ENCODE data around the gene GRAMD2A. TPM values are rescaled to one million over a fixed set of nuclear protein-coding genes. Genes with fewer than 3 reads are reported as not detected.
A peak's percentile ranks its signal among the peaks of the same experiment; 100 is the strongest.
"Not testable (repeated sequence)": the region's sequence is repeated elsewhere in the genome, so short reads cannot be mapped to it uniquely, and the experiment has no call there.

Gene GRAMD2A
- total and polyA plus RNA-seq, 5 donors from 2014 or later, result not detected

DNA sequence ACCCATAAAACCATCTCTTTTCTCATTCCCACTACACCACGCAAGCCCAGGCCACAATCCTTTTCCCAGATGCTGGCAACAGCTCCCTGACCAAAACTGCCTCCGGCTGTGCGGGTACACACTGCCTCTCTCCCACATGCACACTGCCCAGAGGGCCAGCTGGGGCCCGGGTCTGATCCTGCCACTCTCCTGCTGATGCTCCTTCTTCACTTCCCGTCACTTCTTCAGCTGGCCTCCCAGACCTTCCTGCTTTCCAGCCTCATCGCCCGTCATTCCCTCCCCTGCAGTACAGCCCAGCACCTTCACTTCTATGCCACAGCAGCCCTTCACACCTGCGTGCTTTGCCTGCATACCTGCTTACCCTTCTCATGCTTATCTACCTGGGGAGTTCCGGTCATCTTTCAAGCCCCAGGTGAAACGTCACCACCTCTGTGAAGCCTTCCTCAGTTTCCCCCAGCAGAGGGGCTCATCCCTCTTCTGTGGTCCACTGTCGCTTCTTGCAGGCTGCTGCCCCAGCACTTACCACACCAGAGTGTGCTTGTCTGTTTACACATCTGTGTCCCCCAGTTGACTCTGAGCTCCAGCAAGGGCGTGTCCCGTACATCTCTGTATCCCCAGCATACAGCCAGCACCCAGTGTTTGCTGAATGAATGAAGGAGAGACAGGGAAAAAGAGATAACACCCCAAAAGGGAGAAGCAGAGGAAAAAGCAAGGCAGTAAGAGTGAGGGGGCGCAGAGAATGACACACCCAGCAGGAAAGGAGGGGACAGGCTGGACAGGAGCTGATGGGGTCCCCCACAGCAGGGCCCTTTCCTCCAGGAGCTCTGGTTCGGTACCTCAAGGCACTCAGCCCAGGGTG lies 22.2 kb downstream of the GRAMD2A start:
- no peaks in the 10 kb centered on the region for H3K9me3 ChIP-seq (ENCODE audit: control insufficient read depth in 2 of 2, low read length in 2 of 2)
- H3K36me3 ChIP-seq (ENCODE audit: control insufficient read depth, insufficient read depth, low read length), result no peaks in the 10 kb centered on the region

GRCh38 chr15:72174551-72175165 lies 22.9 kb downstream of the GRAMD2A start:
- Mint-ChIP-seq H3K27ac (no peak overlapping the region), H3K36me3 (no peaks in the 10 kb centered on the region), H3K4me3 (no peak overlapping the region), H3K27me3 (peaks cover 13% of the 10 kb centered on the region), H3K4me1 (no peaks in the 10 kb centered on the region), H3K9me3 (peaks cover 0 to 4% (median 0%) of the 10 kb centered on the region in 7 donors)
- no peak for ATAC-seq (ENCODE audit: low read depth in 2 of 2)
- DNase-seq, result no peak
- no peak overlapping the region for H3K4me3 ChIP-seq (ENCODE audit: low read depth, low read length)
- no peaks in the 10 kb centered on the region for H3K9me3 ChIP-seq (ENCODE audit: control insufficient read depth in 2 of 2, low read length in 2 of 2)
- no peak overlapping the region for H3K27ac ChIP-seq (ENCODE audit: insufficient read depth, low read length, poor library complexity, severe bottlenecking)
- no peaks in the 10 kb centered on the region for H3K36me3 ChIP-seq (ENCODE audit: control insufficient read depth, insufficient read depth, low read length)
- no peaks in the 10 kb centered on the region for H3K27me3 ChIP-seq (ENCODE audit: control insufficient read depth, insufficient read depth, low read length)
- H3K4me1 ChIP-seq (ENCODE audit: control insufficient read depth, insufficient read depth, low read length, poor library complexity, severe bottlenecking), result no peaks in the 10 kb centered on the region

More for the DNA sequence above, 22.2 kb downstream of the GRAMD2A start:
- Mint-ChIP-seq H3K4me1 (no peaks in the 10 kb centered on the region), H3K36me3 (no peaks in the 10 kb centered on the region), H3K4me3 (no peak overlapping the region), H3K27ac (peak overlapping the region in 2 of 3 donors; percentile 57 to 74), H3K9me3 (peaks cover 0 to 4% (median 0%) of the 10 kb centered on the region in 7 donors), H3K27me3 (peaks cover 13% of the 10 kb centered on the region)
- Histone ChIP-seq H3K27me3 (ENCODE audit: control insufficient read depth, insufficient read depth, low read length) (no peaks in the 10 kb centered on the region), H3K27ac (ENCODE audit: insufficient read depth, low read length, poor library complexity, severe bottlenecking) (no peak overlapping the region), H3K4me3 (ENCODE audit: low read depth, low read length) (no peak overlapping the region), H3K4me1 (ENCODE audit: control insufficient read depth, insufficient read depth, low read length, poor library complexity, severe bottlenecking) (no peaks in the 10 kb centered on the region)
- DNase-seq (no peak), ATAC-seq (ENCODE audit: low read depth in 2 of 2) (no peak)

DNA sequence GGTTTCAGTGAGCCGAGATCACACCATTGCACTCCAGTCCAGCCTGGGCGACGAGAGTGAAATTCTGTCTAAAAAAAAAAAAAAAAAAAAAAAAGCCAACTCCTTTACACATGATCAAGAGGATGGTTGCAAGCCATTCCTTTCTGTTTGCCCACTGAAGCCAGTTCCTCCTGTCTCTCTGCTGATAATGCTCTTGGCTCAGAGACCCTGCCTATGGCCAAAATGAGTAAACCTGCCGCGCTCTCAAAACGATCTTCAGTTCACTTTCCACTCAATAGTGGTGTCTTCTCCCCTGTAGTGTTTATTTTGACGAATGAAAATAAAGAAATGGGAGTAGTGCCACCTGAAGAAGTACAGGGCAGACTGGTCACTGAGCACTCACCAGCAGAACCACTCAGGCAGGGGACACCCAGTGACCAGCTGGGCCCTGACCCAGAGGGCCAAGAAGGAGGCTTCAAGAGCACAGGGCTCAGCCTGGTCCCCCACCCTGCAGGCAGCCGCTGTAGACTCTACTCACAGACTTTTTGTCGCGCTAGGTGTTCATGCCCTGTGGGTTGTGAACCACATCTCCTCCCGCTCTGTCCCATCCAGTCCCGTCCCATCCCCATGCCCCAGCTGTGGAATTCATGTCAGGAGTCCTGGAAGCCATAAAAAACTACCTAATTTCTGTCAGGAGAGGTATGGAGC lies 23.6 kb downstream of the GRAMD2A start:
- no peaks in the 10 kb centered on the region for H3K36me3 ChIP-seq (ENCODE audit: control insufficient read depth, insufficient read depth, low read length)
- no peak overlapping the region for H3K27ac Mint-ChIP-seq
- peaks cover 13% of the 10 kb centered on the region for H3K27me3 Mint-ChIP-seq
- H3K4me3 ChIP-seq (ENCODE audit: low read depth, low read length), result no peak overlapping the region
- H3K27ac ChIP-seq (ENCODE audit: insufficient read depth, low read length, poor library complexity, severe bottlenecking), result no peak overlapping the region
- ATAC-seq (ENCODE audit: low read depth in 2 of 2), result no peak
- no peaks in the 10 kb centered on the region for H3K4me1 ChIP-seq (ENCODE audit: control insufficient read depth, insufficient read depth, low read length, poor library complexity, severe bottlenecking)
- H3K9me3 Mint-ChIP-seq, result peaks cover 0 to 2% (median 0%) of the 10 kb centered on the region in 7 donors
- no peaks in the 10 kb centered on the region for H3K36me3 Mint-ChIP-seq
- no peaks in the 10 kb centered on the region for H3K27me3 ChIP-seq (ENCODE audit: control insufficient read depth, insufficient read depth, low read length)
- no peaks in the 10 kb centered on the region for H3K4me1 Mint-ChIP-seq
- DNase-seq, result no peak
- no peaks in the 10 kb centered on the region for H3K9me3 ChIP-seq (ENCODE audit: control insufficient read depth in 2 of 2, low read length in 2 of 2)
- H3K4me3 Mint-ChIP-seq, result no peak overlapping the region

- Histone ChIP-seq H3K4me3 (ENCODE audit: low read depth, low read length) (no peak overlapping the region), H3K27ac (ENCODE audit: insufficient read depth, low read length, poor library complexity, severe bottlenecking) (no peak overlapping the region), H3K27me3 (ENCODE audit: control insufficient read depth, insufficient read depth, low read length) (no peaks in the 10 kb centered on the region), H3K9me3 (ENCODE audit: control insufficient read depth in 2 of 2, low read length in 2 of 2) (no peaks in the 10 kb centered on the region), H3K36me3 (ENCODE audit: control insufficient read depth, insufficient read depth, low read length) (no peaks in the 10 kb centered on the region), H3K4me1 (ENCODE audit: control insufficient read depth, insufficient read depth, low read length, poor library complexity, severe bottlenecking) (no peaks in the 10 kb centered on the region)
- Mint-ChIP-seq H3K9me3 (peaks cover 0 to 2% (median 0%) of the 10 kb centered on the region in 7 donors), H3K27me3 (peaks cover 13% of the 10 kb centered on the region), H3K4me3 (no peak overlapping the region), H3K4me1 (no peaks in the 10 kb centered on the region), H3K27ac (no peak overlapping the region), H3K36me3 (no peaks in the 10 kb centered on the region)
- no peak for ATAC-seq (ENCODE audit: low read depth in 2 of 2)
- no peak for DNase-seq
These were observed 24.2 kb downstream of the GRAMD2A start for GRCh38 chr15:72173401-72173800.

GRCh38 chr15:72172796-72173195 lies 24.8 kb downstream of the GRAMD2A start:
- no peak for DNase-seq
- H3K27me3 Mint-ChIP-seq, result peaks cover 13% of the 10 kb centered on the region
- no peak for ATAC-seq (ENCODE audit: low read depth in 2 of 2)
- H3K27ac Mint-ChIP-seq, result peak overlapping the region in 1 of 3 donors; percentile 75
- H3K9me3 Mint-ChIP-seq, result peaks cover 0 to 2% (median 0%) of the 10 kb centered on the region in 7 donors
- no peaks in the 10 kb centered on the region for H3K27me3 ChIP-seq (ENCODE audit: control insufficient read depth, insufficient read depth, low read length)
- no peak overlapping the region for H3K4me3 ChIP-seq (ENCODE audit: low read depth, low read length)
- H3K36me3 Mint-ChIP-seq, result no peaks in the 10 kb centered on the region
- no peaks in the 10 kb centered on the region for H3K9me3 ChIP-seq (ENCODE audit: control insufficient read depth in 2 of 2, low read length in 2 of 2)
- no peaks in the 10 kb centered on the region for H3K36me3 ChIP-seq (ENCODE audit: control insufficient read depth, insufficient read depth, low read length)
- H3K4me1 ChIP-seq (ENCODE audit: control insufficient read depth, insufficient read depth, low read length, poor library complexity, severe bottlenecking), result no peaks in the 10 kb centered on the region
- no peak overlapping the region for H3K4me3 Mint-ChIP-seq
- H3K27ac ChIP-seq (ENCODE audit: insufficient read depth, low read length, poor library complexity, severe bottlenecking), result no peak overlapping the region
- H3K4me1 Mint-ChIP-seq, result peaks cover 0 to 2% (median 0%) of the 10 kb centered on the region in 4 donors

GRCh38 chr15:72171978-72172377 lies 25.6 kb downstream of the GRAMD2A start:
- not testable (repeated sequence) for H3K9me3 Mint-ChIP-seq; H3K27me3 ChIP-seq (ENCODE audit: control insufficient read depth, insufficient read depth, low read length); H3K27ac Mint-ChIP-seq; H3K4me3 ChIP-seq (ENCODE audit: low read depth, low read length); H3K27ac ChIP-seq (ENCODE audit: insufficient read depth, low read length, poor library complexity, severe bottlenecking); H3K4me1 Mint-ChIP-seq; H3K4me3 Mint-ChIP-seq; H3K36me3 ChIP-seq (ENCODE audit: control insufficient read depth, insufficient read depth, low read length); H3K4me1 ChIP-seq (ENCODE audit: control insufficient read depth, insufficient read depth, low read length, poor library complexity, severe bottlenecking); ATAC-seq (ENCODE audit: low read depth in 2 of 2); H3K36me3 Mint-ChIP-seq; H3K9me3 ChIP-seq (ENCODE audit: control insufficient read depth in 2 of 2, low read length in 2 of 2); DNase-seq
- peaks cover 14% of the 10 kb centered on the region for H3K27me3 Mint-ChIP-seq

- H3K27me3 Mint-ChIP-seq, result peaks cover 23% of the 10 kb centered on the region
- H3K36me3 Mint-ChIP-seq, result no peaks in the 10 kb centered on the region
- ATAC-seq (ENCODE audit: low read depth in 2 of 2), result no peak
- DNase-seq, result no peak
- Histone ChIP-seq H3K36me3 (ENCODE audit: control insufficient read depth, insufficient read depth, low read length) (no peaks in the 10 kb centered on the region), H3K27me3 (ENCODE audit: control insufficient read depth, insufficient read depth, low read length) (no peaks in the 10 kb centered on the region), H3K4me3 (ENCODE audit: low read depth, low read length) (no peak overlapping the region), H3K9me3 (ENCODE audit: control insufficient read depth in 2 of 2, low read length in 2 of 2) (no peaks in the 10 kb centered on the region), H3K27ac (ENCODE audit: insufficient read depth, low read length, poor library complexity, severe bottlenecking) (no peak overlapping the region), H3K4me1 (ENCODE audit: control insufficient read depth, insufficient read depth, low read length, poor library complexity, severe bottlenecking) (no peaks in the 10 kb centered on the region)
- H3K4me3 Mint-ChIP-seq, result no peak overlapping the region
- peaks cover 0 to 2% (median 0%) of the 10 kb centered on the region in 4 donors for H3K4me1 Mint-ChIP-seq
- peaks cover 0 to 2% (median 0%) of the 10 kb centered on the region in 7 donors for H3K9me3 Mint-ChIP-seq
- no peak overlapping the region for H3K27ac Mint-ChIP-seq
These were observed 26.9 kb downstream of the GRAMD2A start for GRCh38 chr15:72170691-72171090.
